GM12891 (cell line): ENCODE measurements around the gene PROB1.

Source experiments
- DNase-seq: peaks from one replicate; pipeline ENCODE4 v3.0.0; 2011; ENCODE audit warnings: low spot score; ENCODE audit not compliant: insufficient read length
- FAIRE-seq: peaks from 2 replicates; lab custom pipeline; 2011; peaks lifted over from hg19 to GRCh38; lab: Jason Lieb, UNC
- PAX5 ChIP-seq: IDR thresholded peaks from 2 replicates; pipeline ENCODE4 v1.6.1; 2011; ENCODE audit warnings: low read length, moderate library complexity, mild to moderate bottlenecking; ENCODE audit not compliant: insufficient read depth, severe bottlenecking
- POLR2A ChIP-seq: IDR thresholded peaks from 2 replicates; pipeline ENCODE4 v1.6.1; 2011; ENCODE audit warnings: low read depth, low read length, control low read depth
- POLR2AphosphoS5 ChIP-seq: IDR thresholded peaks from 2 replicates; pipeline ENCODE4 v1.6.1; 2011; ENCODE audit warnings: low read depth, low read length, control low read depth
- POU2F2 ChIP-seq: IDR thresholded peaks from 2 replicates; pipeline ENCODE4 v1.6.1; 2011; ENCODE audit warnings: low read depth, mild to moderate bottlenecking, control low read depth, low read length, moderate library complexity
- SPI1 ChIP-seq: IDR thresholded peaks from 2 replicates; pipeline ENCODE4 v1.6.1; 2011; ENCODE audit warnings: low read depth, low read length, control low read depth
- TAF1 ChIP-seq: IDR thresholded peaks from 2 replicates; pipeline ENCODE4 v1.6.1; 2011; ENCODE audit warnings: low read depth, low read length, control low read depth

The PROB1 gene

DNA sequence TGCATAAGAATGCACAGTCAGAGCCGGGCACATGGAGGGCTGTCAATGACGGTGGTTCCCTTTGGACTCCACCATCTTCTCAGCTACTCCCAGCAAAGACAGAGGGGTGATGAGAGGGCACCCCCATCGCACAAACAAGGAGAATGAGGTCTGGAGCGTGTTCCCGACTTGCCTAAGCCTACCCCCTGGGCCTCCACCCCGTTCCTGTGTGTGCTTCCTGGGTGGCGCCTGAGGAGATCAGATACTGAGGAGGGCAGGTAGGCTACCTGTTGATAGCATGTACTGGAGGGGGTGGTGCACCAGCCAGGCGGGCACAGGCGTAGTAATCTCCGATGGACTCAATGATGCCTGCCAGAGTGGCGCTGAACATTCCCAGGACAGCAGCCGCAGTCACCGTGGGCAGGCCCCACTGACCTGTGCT, 16.0 kb downstream of the PROB1 start:
- DNase-seq (no peak), FAIRE-seq (no peak)
- no peak for TF ChIP-seq POU2F2
- no peak for TF ChIP-seq PAX5
- no peak for TF ChIP-seq TAF1
- no peak for TF ChIP-seq POLR2AphosphoS5
- no peak for TF ChIP-seq POLR2A
- TF ChIP-seq SPI1: no peak

DNA sequence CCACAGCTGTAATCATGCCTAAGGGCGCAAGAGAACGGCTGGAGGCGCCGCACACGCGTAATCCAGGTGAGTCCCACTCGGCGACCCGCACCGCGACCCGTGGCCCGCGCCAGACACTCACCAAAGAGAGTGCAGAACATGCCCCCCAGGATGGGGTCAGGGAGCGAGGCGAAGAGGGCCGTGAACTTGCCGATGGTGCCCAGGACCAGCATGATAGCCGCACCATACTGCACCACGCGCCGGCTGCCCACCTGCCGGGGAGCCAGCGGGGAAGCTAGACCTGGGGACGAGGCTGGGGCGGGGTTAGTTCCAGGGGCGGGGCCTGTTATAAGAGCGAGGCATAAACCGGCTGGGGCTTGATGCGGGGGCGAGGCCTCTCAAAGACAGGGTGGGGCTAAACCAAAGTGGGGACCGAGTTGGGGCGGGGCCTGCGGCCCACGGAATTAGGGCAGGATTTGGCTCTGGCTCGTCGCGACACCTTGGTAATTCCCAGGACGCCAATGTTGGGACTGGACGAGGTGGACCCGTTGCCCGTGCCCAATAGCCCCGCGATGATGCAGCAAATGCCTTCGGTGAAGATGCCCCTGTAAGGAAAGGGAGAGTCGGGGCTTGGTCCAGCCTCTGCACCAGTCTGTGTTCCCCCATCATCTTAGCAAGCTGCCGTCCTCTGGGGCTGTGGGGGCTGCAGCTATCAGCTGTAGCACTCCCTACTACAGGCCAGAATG, 16.6 kb downstream of the PROB1 start:
- TF ChIP-seq POLR2A: no peak

DNA sequence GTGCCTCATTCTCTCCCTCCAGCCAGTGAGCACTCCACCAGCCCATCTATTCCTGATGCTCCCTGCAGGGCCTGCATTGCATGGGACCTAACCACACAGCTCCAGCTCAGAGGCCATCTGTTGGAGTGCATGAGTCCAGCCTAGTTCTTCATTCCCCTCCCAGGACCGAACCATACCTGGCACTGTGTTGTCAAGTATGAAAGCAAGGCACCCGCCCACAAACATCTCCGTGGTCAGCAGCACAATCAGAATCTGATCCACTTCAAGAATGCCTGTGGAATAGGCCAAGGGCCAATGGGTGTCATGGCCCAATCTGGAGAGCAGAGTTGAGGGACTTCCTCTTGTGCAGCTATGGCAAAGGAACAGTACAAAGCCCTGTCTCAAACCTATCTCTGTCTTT, 17.7 kb downstream of the PROB1 start:
- DNase-seq: no peak
- FAIRE-seq: no peak
- TF ChIP-seq POLR2A (no peak), TAF1 (no peak), PAX5 (no peak)

More for the DNA sequence above, 16.6 kb downstream of the PROB1 start:
- FAIRE-seq (no peak), DNase-seq (no peak)

DNA sequence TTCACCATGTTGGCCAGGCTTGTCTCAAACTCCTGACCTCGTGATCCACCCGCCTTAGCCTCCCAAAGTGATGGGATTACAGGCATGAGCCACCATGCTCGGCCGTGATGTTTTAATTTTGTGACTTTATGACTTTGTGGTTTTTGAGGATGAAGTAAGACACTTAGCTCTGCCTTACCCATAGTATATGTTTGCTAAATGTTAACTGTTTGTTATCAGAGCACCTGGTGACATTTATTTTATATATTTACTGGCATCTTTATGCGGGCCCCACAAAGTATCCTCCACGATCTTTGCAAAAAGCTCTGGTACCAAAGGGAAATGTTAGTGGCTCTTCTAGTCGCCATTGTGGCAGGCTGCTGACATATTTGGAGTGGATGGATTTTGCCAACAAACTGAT, 18.5 kb downstream of the PROB1 start:
- no peak for TF ChIP-seq SPI1
- TF ChIP-seq POU2F2: no peak
- no peak for TF ChIP-seq PAX5
- no peak for TF ChIP-seq POLR2AphosphoS5
- TF ChIP-seq TAF1: no peak
- TF ChIP-seq POLR2A: no peak
- DNase-seq (no peak), FAIRE-seq (no peak)

DNA sequence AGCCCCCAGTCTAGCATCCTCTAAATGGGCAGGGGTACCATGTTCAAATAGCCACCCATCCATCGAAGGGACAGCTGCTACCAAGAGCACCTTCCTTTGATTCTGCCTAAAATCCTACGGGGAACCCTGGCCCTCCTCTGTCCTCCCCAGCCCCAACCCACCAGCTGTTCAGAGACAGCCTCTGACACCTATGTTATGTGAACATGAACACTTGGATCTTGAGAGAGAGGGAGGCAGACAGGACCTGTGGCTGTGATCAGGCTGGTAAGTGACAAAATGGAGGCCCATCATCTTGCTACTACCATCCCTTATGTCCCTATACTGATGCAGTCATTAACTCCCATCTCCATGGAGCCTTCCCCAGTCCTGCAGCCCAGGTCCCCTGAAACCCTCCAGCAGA, 20.0 kb downstream of the PROB1 start:
- TF ChIP-seq PAX5 (no peak), TAF1 (no peak), POLR2A (no peak), POLR2AphosphoS5 (no peak), POU2F2 (no peak), SPI1 (no peak)
- DNase-seq: no peak
- FAIRE-seq: peak; percentile 47

DNA sequence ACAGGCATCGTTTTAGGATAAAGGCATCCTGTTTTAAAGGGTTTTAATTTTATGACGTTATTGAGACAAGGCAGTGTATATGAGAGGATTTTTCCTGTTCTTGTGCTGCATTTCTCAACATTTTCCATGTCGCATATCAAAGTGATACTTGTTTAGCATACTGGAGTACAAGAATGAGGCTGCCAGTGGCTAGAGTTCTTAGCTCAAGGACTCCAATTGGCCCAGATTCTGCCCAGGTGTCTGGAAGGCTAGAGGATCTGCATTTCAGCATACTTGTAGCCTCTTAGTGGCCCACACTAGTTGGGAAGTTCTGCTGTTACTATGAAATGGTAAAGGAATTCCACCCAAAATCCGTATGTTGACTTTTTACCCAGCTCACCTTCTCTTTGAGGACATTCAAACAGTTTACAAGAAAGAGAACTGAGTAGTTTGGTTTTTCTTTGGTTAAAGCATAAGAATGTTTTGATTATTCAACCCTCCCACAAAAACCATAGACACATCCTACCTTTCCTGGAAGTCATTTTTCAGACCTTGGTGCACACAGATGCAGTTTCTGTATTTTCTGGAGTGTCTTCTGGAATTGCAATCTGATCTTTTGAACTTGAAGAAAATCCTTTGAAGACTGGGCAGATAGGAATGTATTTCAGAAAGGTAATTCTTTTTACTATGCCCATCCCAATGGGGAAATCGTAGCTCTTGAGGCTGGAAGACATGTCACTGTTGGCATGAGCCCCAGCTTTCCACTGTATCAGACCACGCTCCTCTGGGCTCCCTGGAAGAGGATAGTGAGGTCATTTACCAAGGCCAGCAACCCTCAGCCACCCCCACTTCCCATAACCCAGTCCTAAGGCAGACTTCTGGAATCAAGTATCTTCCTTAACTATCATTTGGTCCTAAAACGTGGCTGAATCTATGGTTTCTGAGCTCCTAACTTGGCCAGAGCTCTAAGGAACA, 23.1 kb downstream of the PROB1 start:
- TF ChIP-seq POLR2A: no peak
- TF ChIP-seq PAX5: no peak
- TF ChIP-seq SPI1: no peak
- no peak for TF ChIP-seq TAF1
- no peak for TF ChIP-seq POU2F2
- TF ChIP-seq POLR2AphosphoS5: no peak
- DNase-seq: no peak
- no peak for FAIRE-seq

DNA sequence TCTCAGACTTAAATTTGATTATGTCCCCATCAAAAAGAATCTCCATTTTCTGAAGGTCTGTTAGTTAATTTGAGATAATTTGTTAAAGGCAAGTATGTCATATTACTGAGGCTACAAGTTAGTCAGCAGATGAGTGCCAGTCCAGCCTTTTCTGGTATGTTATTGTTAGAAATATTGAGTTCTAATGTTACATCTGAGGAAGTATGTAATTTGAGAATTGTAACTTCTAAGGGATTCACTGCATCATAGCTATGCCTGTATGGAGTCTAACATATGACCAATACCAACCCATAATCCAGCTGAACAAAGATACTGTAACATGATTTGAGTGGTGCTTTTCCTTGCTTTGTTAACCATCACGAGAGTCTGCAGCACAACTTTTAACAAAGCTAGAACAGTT, 25.7 kb downstream of the PROB1 start:
- FAIRE-seq (no peak), DNase-seq (no peak)
- TF ChIP-seq POLR2A: no peak
- TF ChIP-seq POLR2AphosphoS5: no peak
- TF ChIP-seq PAX5: no peak
- TF ChIP-seq SPI1: no peak
- no peak for TF ChIP-seq POU2F2
- TF ChIP-seq TAF1: no peak

DNA sequence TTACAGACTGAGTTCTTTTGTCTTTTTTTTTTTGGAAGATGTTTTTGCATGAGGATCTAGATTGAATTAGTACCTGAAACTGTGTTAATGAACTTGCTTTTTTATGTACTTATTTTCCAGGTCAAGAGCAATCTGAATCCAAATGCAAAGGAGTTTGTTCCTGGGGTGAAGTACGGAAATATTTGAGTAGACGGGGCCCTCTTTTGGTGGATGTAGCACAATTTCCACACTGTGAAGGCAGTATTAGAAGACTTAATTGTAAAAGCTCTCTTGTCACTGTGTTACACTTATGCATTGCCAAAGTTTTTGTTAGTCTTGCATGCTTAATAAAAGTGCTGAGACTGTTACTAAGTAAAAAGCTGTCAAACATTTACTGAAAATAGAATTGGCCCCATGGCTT, 26.3 kb downstream of the PROB1 start:
- FAIRE-seq: no peak
- DNase-seq: no peak
- TF ChIP-seq PAX5 (no peak), POLR2A (no peak), POLR2AphosphoS5 (no peak), SPI1 (no peak), TAF1 (no peak), POU2F2 (no peak)

DNA sequence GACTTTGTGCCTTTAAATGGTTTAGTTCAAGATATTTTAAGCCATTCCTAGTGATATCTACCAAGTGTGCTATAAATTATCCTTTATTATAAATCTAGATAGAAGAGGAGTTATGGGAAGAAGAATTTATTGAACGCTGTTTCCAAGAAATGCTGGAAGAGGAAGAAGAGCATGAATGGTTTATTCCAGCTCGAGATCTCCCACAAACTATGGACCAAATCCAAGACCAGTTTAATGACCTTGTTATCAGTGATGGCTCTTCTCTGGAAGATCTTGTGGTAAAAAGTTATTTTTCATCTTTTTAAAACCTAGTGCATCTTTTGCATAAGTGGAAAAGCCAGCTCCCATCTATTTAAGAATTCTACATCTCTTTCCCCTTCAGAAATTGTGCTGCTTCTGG, 30.4 kb downstream of the PROB1 start:
- DNase-seq (no peak), FAIRE-seq (no peak)
- TF ChIP-seq PAX5: no peak
- no peak for TF ChIP-seq POLR2AphosphoS5
- no peak for TF ChIP-seq POLR2A
- no peak for TF ChIP-seq SPI1
- TF ChIP-seq POU2F2: no peak
- no peak for TF ChIP-seq TAF1
